Esophagus muscularis mucosa (tissue), 4 donors: Measurements from ENCODE around the gene FAM162B.

Experiments
- CTCF ChIP-seq, 3 experiments: fragments of 200-600 bp in 2 of 3; fragments of 450-650 bp in 1 of 3; sonication (generic) in 2 of 3; IDR thresholded peaks; one replicate each; pipeline ENCODE4 v1.5.1; 2017 to 2019; ENCODE audit warnings: antibody characterized with exemption in 3 of 3, mild to moderate bottlenecking in 2 of 3, moderate library complexity in 1 of 3
- EP300 ChIP-seq: sonication (generic); formaldehyde crosslinking; IDR thresholded peaks from one replicate; pipeline ENCODE4 v1.6.1; 2017; ENCODE audit warnings: antibody characterized with exemption
- POLR2A ChIP-seq: fragments of 450-650 bp; IDR thresholded peaks from one replicate; pipeline ENCODE4 v1.6.1; 2017; ENCODE audit warnings: antibody characterized with exemption, moderate library complexity, mild to moderate bottlenecking, low read depth
- POLR2AphosphoS5 ChIP-seq, 2 donors: sonication (generic); formaldehyde crosslinking; IDR thresholded peaks; one replicate each; pipeline ENCODE4 v1.6.1; 2017; ENCODE audit warnings: antibody characterized with exemption in 2 of 2

DNA sequence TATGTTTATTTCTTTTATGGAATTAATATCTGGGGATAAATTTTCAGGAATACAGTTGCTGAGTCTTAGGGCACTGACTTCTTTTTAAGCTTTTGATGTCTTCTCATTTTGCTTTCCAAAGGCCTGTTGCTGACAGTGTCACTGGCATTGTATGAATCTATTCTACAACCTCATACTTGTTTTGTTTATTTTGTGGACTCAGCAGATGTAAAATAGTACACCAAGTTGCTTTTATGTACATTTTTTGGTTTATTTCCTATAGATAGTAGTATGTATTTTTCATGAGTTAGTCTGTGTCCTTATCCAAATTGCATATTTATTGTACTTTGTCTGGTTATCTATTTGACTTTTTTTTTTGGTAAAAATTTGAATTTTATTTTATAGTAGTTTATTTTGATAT lies 35.0 kb downstream of the FAM162B start:
- no peak for TF ChIP-seq POLR2AphosphoS5 (IDR thresholded peaks at IDR 0.05)
- no peak for TF ChIP-seq POLR2A
- no peak for TF ChIP-seq CTCF (IDR thresholded peaks at IDR 0.05)
- no peak for TF ChIP-seq EP300
